HG02623 (cell line): ENCODE results near the gene DONSON.
"Not testable (repeated sequence)": the region's sequence is repeated elsewhere in the genome, so short reads cannot be mapped to it uniquely, and the experiment has no call there.

Source experiments
- ATAC-seq: cut with Tn5 transposase; IDR thresholded peaks from one replicate; pipeline ENCODE4 v1.9.1; 2021; ENCODE audit warnings: moderate library complexity; ENCODE audit not compliant: unreplicated experiment

The DONSON gene, protein sequence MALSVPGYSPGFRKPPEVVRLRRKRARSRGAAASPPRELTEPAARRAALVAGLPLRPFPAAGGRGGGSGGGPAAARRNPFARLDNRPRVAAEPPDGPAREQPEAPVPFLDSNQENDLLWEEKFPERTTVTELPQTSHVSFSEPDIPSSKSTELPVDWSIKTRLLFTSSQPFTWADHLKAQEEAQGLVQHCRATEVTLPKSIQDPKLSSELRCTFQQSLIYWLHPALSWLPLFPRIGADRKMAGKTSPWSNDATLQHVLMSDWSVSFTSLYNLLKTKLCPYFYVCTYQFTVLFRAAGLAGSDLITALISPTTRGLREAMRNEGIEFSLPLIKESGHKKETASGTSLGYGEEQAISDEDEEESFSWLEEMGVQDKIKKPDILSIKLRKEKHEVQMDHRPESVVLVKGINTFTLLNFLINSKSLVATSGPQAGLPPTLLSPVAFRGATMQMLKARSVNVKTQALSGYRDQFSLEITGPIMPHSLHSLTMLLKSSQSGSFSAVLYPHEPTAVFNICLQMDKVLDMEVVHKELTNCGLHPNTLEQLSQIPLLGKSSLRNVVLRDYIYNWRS

DNA sequence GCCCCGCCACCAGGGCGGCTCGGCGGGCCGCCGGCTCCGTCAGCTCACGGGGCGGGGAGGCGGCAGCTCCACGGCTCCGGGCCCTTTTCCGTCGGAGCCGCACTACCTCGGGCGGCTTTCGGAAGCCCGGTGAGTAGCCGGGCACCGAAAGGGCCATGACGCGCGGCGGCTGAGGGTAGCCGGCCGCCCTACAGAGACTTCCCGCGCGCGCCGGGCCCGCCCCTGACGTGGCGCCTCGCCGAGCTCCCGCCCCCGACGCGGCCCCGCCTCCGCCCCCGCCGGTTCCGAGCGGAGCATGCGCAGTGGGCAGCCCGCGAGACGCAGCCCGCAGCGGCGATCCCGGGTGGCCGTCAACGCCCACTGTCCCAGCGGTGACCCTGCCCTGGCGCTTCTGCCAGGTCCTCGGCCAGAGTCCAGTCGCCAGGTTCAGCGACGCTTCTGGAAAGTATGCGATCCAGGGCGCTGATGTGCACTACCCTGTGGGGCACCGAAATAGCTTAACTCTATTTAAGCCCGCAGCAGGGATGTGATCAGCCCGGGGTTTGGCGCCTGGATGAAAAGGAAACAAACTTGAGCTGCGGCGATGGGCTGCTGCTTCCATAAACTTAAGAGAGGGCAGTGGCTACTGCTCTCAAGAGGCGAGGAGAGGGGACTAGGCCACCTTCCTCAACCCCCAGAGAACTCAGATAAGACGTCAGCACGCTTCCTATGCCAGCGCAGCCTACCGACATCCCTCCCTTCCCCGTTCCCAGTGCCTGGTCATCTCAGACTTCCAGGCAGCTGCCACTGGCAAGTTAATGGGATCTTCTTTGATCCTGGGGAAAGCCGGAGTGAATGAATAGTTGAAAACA is at the start of gene DONSON:
TSS of gene DONSON (minus strand) at position 200 of the 851 bp plus-strand sequence. CDS start at position 157, 43 bp downstream.
- peak; percentile 80 for ATAC-seq

- no peak for ATAC-seq
Observed at GRCh38 chr21:33634254-33634653, 45.8 kb upstream of the DONSON start.

- not testable (repeated sequence) for ATAC-seq
Observed at GRCh38 chr21:33626151-33626550, 37.7 kb upstream of the DONSON start.

- ATAC-seq, result no peak
Observed at GRCh38 chr21:33622253-33622652, 33.8 kb upstream of the DONSON start.

DNA sequence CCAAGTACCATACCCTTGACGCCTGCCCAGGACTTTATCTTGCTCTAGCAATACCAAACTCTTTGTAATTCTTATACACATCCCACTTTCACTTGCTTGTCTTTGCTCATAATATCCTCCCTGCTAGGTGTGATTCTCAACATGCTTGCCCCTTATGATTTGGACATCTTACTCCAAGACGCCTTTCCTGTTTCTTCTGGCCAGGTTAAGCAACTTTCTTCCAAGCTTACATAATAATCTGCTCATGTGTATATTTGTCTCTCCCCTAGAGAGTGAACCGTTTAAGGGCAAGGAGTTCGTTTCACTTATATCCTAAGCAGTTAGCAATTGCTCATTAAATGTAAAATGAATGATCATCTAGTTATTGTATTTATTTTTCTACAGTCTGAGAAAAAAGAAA is 31.2 kb upstream of the DONSON start:
- no peak for ATAC-seq

DNA sequence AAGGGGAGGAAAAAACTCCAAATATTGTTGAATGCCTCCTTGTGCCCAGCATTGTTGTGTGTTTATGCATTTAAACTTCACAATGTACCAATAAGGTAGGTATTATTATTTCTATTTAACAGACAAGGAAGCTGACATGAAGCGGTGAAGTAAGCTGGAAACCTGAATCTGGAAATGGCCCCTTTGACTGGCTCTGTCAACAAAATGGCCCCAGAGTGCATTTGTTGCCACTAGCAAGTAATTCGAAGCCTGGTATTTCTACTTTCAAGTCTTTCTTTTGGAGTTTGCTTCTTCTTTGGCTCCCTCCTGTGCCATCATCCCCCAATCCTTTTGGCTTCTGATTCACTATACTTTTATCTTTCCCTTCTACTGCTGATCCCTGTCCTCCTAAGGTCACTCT is 29.9 kb upstream of the DONSON start:
- ATAC-seq, result no peak

- ATAC-seq, result not testable (repeated sequence)
Observed at GRCh38 chr21:33617565-33617964, 29.1 kb upstream of the DONSON start.

DNA sequence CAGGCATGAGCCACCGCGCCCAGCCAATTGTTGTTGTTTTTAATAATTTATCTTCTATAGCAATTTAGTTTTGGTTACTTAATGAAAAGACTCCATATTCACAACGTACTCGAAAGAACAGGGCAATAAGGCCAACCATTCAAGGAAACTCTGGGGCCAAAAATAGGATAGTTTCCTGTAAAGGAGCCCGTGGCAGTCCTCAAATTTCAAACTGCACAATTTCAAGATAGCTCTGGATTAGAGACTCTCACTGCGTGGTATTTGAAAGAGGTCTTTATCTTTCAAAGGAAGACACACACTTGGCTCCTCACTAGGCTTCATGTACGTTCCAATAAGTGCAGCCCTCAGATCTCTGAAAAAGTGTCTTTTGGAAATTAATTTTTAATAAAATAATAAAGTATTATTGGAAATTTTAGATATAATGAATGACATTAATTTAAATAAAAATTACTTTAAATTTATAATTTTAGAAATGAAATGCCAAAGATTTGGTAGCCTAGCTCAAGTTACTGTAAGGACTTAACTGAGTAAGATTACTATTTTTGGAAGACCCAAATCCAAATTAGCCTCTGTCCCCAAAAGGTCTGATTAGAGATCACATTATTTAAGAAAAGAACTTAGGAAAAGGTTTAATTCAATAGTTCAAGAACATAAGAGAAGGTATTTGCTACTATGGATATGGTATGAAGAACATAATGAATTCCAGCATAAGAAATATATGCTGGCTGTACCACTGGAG is 22.7 kb upstream of the DONSON start:
- ATAC-seq, result no peak

DNA sequence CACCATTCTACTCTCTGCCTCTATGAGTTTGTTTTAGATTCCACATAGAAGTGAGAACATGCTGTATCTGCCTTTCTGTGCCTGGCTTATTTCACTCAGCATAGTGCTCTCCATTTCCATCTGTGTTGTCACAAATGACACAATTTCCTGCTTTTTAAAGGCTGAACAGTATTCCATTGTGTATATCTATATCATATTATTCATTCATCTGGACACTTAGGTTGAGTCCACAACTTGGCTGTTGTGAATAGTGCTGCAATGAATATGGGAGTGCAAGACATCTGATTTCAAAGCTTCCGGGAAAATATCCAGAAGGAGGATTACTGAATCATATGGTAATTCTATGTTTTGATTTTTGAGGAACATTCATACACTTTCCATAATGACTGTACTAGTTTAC is 20.1 kb upstream of the DONSON start:
- no peak for ATAC-seq

DNA sequence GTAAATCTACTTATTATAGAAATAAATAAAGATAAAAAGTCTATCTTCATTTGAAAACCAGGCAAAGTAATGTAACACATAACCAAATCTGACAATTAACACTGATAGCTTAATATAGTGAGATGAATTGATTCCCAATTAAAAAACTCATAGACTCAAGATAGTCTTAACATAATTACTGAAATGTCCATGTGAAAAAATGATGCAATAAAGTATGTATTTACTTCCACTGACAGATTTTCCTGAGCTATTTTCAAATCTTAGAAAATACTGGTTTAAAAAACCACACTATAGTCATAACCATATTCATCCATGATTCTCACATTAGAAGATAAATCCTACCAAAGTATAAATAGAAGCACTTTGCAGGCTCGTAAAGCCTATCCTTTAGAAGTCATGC is 9.6 kb upstream of the DONSON start:
- ATAC-seq, result no peak

GRCh38 chr21:33587792-33588484 is 546 bp downstream of the DONSON start:
- peak; percentile 28 for ATAC-seq

DNA sequence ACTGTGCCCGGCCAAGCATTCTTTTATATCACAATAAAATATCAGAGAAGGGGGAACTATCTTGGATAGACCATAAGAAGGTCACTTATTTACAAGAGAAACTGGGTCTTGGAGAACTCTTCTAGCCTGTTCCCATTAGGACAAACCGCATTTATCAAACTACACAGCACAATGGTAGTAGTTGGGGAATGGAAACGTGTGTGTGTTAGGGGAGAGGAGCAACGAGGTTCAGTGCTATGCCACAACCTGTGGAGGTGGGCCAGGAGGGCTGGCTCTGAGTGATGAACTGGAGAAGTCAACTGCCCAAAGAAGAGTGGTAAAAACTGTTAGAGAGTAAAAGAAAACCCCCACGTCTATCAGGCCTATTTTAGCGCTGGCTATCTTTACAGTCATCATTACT is 1.6 kb downstream of the DONSON start:
- ATAC-seq, result no peak

GRCh38 chr21:33584455-33584854 is 4.0 kb downstream of the DONSON start:
- no peak for ATAC-seq

GRCh38 chr21:33578959-33579542 is 9.4 kb downstream of the DONSON start:
- ATAC-seq, result no peak

DNA sequence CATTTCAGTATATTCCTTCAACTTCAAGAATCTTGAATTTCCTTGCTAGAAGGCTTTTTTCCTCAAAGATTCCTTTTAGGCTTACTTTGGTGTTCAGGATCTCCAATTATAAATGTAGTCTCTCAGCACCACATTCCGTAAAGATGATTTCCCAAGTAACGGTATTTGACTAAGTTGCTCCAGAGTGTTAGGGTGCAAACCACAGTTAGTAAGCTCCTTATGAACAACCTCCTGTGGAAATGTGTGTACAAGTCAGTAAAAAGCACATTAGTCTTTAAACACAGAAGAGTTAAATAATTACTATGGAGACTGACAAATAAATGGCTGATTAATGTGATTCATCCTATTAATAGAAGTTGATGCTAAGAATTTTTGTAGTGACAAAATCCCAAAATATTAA is 10.3 kb downstream of the DONSON start:
- no peak for ATAC-seq

DNA sequence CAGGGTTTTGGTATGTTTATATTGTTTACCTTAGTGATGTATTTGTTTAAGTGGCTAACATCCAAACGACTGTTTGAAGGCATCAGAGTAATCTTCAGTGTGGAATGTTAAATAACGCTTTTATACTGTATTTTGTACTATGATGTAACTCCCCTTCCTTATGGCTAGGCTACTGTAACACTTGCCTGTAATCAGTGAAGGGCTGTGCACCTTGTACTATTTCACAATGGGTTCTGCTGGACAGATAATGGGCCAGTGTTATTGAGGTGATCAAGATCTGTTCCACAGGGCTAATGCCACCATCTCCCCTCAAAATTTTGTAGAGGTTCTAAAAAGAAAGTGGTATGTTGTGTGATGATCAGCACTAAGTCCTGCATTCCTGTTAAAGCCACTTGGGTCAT is 11.7 kb downstream of the DONSON start:
- not testable (repeated sequence) for ATAC-seq

GRCh38 chr21:33572350-33572749 is 16.1 kb downstream of the DONSON start:
- no peak for ATAC-seq

DNA sequence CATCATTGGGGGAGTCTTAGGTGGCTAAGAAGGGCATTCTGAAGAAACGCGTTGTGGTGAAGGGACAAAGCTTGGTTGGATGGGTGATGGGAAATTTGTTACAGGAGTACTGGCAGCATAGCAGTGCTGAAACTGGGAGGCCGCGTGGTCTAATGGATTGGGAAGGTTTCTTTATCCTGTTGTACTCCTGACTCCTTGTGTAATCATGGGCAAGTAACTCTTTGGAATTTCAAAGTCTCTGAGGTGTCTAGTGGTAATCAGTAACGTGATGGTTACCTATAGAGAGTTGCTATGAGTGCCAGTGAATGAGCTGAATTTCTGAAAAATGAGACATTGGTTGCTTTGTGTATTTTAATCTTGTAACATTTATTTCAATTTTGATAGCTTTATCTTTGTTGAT is 18.5 kb downstream of the DONSON start:
- no peak for ATAC-seq

- no peak for ATAC-seq
Observed at GRCh38 chr21:33568448-33568847, 20.0 kb downstream of the DONSON start.

- ATAC-seq, result no peak
Observed at GRCh38 chr21:33567914-33568313, 20.6 kb downstream of the DONSON start.
